Fibroblast of peridontal ligament (primary cell): ENCODE measurements around the gene E2F4.

Source experiments
- DNase-seq: peaks from one replicate; pipeline ENCODE4 v3.0.0-alpha.2; 2010; ENCODE audit errors: extremely low read depth

Gene E2F4

DNA sequence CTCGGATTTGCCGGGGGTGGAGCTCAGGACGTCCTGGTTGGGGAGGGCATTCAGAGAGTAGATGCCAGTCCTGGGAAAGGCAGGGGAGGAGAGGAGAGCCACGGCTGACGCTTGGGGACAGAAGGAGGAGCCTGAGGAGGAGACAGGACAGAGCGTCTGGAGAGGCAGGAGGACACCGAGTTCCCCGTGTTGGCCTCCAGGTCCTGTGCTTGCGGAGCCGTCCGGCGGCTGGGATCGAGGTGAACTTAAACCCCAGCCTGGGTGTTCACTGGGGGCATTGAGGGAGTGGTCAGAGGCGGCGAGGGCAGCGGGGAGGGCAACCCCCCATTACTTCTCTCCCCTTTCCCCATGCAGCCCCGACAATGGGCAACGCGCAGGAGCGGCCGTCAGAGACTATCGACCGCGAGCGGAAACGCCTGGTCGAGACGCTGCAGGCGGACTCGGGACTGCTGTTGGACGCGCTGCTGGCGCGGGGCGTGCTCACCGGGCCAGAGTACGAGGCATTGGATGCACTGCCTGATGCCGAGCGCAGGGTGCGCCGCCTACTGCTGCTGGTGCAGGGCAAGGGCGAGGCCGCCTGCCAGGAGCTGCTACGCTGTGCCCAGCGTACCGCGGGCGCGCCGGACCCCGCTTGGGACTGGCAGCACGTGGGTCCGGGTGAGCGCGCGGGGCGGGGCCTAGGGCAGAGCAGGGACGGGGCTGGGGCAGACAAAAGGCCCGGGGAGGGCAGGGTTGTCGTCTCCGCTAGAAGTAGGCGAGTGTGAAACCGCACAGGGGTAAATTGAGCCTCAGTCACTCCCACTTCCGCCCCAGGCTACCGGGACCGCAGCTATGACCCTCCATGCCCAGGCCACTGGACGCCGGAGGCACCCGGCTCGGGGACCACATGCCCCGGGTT is 17.9 kb upstream of the E2F4 start:
- DNase-seq = peak; percentile 76

DNA sequence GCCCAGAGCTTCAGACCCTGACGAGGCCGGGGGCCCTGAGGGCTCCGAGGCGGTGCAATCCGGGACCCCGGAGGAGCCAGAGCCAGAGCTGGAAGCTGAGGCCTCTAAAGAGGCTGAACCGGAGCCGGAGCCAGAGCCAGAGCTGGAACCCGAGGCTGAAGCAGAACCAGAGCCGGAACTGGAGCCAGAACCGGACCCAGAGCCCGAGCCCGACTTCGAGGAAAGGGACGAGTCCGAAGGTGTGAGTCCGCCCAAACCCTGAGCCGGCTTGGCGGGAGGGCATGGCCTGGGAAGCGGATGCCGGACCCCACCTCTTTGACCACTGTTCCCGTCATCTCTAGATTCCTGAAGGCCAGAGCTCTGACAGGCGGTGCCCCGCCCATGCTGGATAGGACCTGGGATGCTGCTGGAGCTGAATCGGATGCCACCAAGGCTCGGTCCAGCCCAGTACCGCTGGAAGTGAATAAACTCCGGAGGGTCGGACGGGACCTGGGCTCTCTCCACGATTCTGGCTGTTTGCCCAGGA is 17.2 kb upstream of the E2F4 start:
- DNase-seq = no peak

DNA sequence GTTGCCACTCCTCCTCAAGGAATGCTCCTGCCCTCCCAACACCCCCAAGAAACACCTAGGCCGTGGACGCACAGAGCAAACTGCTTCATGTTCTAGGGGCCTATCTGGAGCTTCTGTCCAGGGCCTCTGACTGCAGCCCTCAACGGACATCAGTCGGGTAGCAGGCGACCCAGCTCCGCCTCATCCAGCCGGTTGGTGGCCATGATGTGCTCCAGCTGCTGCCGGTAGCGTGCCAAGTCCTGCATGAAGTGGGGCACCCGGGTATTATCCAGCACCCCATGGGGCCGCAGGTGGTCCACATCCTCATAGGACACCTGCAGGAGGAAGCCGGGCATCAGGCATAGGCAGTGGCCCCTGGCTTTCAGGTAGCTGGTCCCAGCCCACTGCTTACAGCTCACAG is 15.3 kb upstream of the E2F4 start:
- no peak for DNase-seq

DNA sequence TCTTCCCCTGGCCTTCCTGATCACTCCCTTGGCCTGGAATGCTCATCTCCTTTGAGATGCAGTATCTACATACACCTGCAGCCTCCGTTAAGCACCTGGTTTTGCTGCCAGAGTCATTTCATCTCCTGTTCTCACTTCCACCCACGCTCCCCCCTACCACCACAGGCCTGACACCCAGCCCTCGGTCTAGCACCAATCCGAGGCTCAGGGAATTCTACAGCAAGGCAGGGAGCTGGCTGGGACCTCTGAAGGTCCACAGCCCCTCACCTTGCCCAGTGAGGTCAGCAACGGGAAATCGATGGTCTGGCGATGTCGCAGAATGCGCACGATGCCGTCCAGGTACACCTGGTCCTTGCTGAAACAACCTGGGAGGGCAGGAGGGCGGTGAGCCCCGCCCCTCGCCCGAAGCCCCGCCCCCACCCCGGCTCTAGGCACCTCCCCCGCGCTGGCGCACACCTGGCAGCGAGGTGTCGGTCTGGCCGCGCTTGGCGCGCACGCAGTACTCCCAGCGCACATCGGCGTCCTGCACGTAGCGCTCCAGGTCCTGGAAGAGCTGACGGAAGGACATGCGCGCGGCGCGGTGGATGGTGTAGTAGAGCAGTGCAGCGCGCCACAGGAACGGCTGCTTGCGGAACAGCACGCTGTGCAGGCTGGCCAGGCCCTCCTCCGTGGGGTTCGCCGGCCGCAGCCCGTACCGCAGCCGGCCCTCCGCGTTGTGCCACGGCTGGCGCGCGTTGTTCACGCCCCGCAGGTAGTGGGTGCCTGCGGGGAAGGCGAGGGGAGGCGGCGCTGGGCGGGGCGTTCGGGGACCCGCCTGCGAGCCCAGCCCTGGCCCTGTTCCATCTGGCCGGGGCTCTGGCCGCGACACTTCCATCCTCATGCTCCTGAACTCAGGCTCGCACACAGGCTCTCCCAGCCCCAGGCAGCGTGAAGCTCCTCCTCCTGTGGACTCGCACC is 13.9 kb upstream of the E2F4 start:
- DNase-seq = peak; percentile 34

DNA sequence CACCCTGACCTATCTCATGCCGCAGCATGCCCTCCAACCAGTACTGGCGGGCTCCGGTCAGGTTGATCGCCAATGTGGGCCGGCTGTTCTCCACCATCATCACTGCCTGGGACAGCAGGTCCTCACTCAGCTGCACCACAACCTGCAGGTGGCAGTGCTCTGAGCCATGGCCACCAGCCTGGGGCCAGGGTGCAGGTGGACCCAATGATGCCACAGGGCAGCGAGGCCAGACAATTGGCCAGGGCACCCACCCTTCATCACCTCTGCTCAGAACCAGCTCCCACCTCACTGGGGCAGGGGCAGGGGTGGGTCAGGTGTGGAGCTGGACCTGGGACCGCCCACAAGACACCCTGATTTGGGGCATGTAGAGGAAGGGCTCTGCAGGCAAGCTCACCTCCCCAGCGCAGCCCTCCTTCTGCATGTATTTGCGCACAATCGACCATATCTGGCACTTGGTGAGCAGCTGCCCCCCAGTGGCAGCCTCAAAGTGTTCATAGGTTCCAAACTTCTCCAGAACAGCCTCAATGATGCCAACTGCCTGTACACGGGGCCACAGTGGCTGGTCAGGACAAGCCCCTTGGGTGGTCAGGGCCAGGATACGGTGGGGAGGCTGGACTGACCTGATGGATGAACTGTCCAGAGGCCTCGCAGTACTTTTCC is 12.4 kb upstream of the E2F4 start:
- DNase-seq = no peak

DNA sequence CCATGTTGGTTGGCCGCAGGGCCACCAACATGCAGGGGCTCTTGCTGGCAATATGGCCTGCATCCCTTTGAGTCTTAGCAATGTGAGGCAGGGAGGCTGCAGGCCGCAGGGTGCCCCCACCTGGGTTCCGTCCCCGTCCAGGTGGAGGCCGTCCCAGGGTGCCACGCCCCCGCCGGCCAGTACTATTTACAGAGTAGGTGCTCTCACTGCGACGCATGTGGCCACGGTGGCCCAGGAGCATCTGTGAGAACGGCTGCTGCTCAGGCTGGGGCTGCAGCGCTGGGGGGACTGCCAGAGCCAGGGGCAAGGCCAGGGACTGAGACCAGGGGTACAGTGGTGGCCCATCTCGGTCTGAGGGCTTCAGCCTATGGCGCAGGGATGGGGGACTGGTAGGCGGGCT is 11.8 kb upstream of the E2F4 start:
- no peak for DNase-seq

DNA sequence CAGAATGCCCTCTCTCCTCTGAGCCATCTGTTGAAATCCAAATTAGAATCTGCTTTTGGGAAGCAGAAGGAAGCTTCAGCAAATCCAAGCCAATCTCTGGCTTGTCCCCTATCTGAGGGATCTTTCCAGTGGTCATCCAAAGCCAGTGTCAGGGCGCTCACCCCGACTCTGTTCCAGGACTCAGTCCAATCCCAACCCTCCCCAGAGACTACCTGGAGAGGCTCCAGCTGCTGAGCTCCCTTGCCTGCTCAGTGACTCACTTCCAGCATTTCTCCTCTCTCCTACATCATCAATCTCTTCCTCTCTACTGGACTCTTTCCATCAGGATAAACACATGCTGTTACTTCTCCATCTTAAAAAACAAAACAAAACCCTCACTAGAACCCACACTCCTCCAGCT is 10.6 kb upstream of the E2F4 start:
- peak; percentile 93 for DNase-seq

DNA sequence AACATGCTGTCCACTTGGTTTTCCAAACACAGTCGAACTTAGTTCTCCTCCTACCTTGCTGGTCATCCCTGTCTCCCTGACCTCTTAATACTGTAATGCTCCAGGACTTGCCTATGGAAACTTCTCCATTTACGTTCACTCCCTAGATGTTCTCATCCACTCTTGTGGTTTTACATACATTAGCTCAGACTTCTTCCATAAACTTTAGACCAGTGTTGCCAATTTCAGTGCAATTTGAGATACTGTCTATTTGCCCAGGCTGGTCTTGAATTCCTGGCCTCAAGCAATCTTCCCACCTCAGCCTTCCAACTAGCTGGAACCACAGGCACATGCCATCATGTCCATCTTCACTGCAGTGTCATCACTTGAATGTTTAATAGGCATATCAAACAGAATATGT is 9.7 kb upstream of the E2F4 start:
- DNase-seq = no peak

DNA sequence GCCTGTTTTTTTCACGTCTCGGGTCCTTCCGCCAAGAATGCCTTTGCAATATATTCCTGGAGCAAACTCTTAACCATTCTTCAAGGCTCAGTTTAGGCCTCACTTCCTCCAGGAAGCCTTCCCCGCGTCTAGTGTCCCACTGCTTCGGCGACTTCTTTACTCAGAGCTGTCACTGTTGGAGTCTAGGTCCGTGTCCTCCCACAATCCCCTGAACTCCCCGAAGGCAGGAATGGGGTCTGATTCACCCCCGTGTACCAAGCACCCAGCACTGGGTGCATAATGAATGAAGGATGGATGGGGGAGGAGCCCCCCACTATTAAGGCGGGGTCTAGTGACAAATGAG is 8.7 kb upstream of the E2F4 start:
- DNase-seq = no peak

DNA sequence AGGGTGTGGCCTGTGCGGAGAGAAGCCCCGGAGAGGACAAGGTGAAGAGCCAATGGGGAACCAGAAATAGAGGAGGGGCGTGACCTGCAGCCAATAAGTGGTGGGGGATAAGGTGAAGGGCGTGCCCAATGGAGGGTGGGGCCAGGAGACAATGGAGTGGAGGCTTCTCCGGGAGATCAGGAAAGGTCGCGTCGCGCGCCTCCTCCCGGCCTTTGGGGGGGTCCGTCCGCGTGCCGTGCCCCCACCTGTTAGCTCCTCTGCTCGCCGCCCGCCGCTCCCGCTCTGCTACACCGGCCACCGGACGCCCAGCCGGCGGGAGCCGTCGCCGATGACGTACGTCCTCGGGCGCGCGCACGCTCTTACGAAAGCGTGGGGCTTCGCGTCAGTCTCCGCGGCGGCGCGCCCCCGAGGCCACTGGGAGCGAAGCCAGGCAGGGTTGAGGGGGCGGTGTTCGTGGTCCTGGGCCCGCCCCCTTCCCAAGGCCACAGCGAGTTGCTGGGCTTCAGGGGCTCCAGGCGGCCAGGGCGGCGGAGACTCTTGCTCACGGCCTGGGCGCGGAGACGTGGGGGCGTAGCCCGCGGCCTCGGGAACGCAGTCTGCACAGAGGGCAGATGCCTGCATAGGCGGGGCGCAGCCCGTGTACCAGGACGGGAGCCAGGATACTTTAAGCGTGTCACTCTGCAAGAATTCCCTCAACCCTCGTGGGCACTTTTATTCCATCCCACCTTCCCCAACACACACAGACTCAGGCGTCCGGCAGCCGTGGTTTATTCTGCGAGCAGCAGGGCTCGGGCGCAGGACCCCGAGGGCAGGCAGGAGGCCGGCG is 8.1 kb upstream of the E2F4 start, which contains the start of gene MATCAP1:
Gene MATCAP1 (minus strand): TSS at position 337 of the 826 bp plus-strand sequence. CDS start 3,353 bp downstream, outside the sequence.
- peak; percentile 96 for DNase-seq

DNA sequence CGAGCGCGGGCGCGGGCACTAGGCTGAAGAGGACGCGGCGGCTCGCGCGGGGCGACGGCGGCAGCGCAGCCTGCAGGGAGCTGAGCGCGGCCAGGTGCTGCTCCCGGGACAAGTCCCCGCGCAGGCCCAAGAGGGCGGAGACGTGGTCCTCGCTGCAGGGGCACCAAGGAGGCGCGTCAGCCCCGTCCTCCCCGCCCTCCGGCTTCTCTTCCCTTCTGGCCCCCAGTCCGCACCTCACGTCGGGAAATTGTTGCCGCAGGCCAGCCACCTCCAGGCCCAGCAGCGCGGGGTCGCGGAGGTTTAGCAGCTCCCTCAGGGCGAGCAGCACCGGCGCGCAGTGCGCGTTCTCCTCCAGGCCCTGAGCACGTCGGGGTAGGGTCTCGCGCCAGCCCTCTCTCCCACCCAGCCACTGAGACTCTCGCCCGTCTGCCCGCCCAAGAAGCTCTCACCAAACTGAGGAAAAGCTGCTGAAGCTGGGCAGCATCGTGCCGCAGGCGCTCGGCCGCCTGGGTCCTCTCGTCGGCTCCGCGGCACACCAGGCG is 7.4 kb upstream of the E2F4 start:
- no peak for DNase-seq

DNA sequence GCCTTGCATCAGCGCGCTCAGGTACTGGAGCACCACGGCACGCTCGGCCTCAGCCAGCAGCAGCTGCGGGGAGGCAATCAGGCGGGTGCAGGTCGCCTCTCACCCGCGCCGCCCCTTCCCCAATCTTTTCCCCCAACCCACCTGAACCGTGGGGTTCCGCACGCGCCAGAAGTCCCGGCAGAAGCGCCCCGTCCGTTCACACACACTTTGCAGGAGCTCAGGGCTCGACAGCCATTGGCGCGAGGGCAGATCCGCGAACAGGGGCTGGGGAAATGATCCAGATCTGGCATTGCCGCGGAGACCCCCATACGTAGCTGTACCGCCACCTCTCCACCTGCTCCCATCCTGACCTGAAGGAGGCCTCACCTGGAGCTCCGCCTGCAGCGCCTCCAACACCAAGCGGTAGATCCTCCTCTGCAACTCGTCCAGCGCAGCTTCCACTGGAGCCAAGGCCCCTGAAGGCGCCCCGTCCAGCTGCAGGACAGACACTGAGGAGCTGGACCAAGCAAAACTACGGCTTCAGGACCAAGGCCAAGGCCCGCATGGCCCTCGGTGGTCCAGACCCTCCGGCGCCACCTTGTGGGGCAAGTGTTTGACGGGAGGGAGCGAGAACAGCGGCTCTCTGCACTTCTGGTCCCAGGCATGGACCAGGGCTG is 6.8 kb upstream of the E2F4 start:
- DNase-seq = peak; percentile 92

DNA sequence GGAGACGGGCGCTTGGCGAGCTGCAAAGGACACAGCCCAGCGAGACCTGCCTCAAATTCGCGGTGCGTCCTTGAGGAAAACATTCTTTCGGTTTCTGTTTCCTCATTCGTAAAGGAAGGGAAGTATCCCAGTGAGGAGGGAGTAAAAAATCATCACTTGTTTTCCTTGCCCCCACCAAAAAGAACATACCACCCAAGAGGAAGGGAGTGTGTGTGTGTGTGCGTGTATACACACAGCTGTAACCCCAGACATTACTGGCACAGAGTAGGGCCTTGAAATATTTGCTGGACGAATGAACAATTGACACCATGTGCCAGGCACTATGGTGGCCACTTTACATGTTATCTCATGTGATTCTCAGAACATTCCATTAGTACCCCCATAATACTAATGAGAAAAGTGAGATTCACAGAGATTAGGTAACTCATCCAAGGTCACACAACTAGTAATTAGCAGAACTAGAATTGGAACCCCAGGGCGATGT is 6.3 kb upstream of the E2F4 start:
- DNase-seq = no peak

DNA sequence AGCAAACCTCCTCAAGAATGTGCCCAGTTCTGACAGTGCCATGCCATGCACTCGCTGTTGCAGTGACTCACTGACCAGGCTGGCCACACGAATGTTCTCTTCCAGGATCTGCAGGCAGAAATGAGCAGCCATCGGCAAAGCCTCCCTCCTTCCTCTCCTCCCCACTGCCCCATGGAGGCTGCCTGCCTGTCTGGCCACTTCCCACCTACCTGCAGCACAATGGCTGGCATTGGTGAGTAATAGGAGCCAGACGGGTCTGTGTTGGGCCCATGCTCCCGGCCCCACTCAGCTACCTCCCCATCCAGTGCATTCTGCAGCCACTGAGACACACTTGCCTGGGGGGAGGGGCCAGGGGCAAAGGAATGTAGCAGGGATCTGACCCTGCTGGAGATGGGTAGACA is 5.4 kb upstream of the E2F4 start:
- DNase-seq = peak; percentile 48

DNA sequence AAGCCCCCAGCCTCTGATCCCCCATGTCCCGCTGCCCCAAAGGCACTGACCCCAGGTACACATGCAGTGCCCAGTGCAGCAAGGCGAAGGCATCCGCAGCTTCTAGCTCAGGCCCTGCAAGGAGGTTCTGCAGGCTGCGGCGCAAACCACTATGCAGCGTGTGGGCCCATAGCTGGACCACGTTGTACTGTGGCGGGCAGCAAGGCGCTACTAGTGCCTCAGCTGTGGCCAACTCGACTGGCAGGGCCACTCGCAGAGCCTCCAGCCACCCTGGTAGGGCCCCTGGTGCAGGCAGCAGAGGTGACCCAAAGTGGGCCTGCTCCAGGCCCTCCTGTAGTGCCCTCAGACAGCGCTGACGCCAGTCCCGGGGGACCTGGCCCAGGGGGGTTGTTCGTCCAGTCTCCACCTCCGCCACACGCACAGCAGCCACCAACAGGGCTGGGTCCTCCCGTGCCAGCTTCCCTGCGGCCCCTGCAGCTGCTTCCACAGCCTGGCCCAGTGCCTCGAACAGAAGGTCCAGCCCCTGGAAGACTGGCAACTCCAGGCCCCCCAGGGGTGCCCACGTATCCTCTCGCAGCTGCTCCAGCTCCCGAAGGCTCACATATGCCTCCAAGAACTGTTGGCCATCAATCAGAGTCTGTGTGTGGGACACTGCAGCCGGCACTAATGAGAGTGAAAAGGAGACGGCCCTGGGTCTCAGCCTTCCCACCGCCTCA is 4.6 kb upstream of the E2F4 start:
- DNase-seq = no peak

DNA sequence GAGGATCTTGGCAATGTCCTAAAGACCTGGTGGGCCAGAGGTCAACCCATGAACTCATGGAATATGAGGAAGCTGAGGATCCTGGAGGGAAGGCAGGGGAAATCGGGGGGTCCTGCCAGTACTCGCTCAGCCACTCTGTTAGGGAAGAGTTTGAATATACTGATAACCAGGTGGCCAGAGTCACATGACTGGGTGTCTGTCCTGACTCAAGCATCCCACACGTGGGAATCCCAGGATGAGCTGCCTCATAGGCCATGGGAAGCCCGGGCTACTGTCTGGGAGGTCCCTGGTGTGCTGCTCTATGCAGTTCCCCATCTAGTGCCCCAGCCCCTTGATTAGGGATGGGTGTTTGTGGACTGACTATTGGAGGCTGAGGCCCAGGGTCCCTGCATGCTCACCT is 3.6 kb upstream of the E2F4 start:
- no peak for DNase-seq

DNA sequence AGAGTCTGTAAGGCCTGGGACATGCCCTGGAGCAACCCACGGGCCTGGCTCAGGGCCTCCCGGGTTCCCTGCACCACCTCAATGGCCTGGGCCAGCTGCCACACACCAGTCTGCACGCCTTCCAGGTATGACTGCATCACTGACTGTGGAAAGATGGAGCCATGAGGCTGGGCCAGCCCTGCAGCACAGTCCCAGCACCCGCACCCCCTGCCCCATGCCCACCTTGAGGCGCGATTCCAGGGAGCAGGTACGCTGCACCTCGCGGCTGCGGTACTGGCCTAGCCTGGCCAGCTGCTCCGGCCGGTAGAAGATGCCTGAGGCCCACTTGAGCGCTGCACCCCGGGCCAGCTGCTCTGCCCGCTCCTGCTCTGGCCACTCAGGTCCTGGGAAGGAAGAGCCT is 3.2 kb upstream of the E2F4 start:
- DNase-seq = no peak

DNA sequence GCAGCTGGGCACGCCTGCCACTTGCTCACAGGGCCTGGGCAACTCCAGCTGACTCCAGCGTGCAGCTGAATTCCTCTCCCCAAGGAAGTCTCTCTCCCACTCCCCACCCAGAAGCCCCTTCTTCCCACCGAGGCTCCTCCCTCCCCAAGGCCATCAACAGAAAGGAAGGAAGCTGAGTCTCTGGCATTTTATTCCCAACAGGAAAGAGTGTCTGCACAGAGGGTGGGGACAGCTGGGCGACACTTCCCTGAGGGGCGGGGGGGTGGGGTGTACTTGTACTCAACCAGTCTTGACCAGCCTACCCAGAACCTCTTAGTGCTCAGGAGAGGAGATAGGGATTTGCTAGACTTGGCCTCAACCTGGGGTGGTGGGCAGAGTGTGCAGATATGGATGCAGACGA is 1.9 kb upstream of the E2F4 start, which contains the start of gene EXOC3L1:
Gene EXOC3L1 (minus strand): TSS at position 96 of the 400 bp plus-strand sequence. CDS start 460 bp downstream, outside the sequence.
- no peak for DNase-seq
